HG03575 (cell line): ENCODE data around the gene CFLAR.

Experiments used
- ATAC-seq: cut with Tn5 transposase; IDR thresholded peaks from one replicate; pipeline ENCODE4 v1.9.1; 2021; ENCODE audit not compliant: unreplicated experiment, insufficient number of reproducible peaks, low FRiP score; ENCODE audit errors: extremely low read depth

Gene CFLAR

DNA sequence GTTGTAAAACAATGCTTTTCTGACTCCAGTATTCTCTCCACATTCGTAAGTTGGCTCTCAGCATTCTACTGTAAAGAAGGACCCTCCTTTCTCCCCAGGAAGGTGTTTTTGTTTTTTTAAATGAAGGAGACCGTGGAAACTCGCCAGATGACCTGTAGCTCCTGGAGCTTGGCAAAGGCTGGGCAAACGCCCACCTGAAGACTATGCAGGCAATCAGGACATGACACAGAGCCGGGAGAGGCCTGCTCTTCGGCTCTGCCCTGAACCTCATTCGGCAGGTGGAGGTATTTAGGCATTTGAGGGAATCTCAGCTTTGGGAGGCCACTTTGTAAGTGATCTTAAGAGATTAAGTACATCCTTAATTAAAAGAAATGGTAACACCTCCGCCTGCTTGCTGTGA is 84.4 kb downstream of the CFLAR start:
- no peak for ATAC-seq

DNA sequence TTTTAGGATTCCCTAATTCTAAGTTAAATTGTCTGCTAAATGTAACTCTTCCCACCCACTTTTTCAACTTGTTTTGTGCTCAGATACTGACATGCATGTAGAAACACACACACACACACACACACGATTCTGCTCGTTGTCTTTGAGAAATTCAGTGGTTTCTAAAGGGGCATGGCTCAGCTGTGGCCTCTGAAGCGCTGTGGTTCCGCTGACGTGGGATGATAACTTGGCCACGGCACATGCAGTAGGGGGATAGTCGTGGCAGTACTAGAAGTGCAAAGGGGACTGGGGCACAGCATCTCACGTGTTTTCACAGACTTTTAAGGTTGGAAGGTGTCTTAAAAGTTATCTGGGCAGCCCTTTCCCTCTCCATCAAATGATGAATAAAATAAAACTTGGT is 85.4 kb downstream of the CFLAR start:
- no peak for ATAC-seq

GRCh38 chr2:201203916-201204654 is 88.1 kb downstream of the CFLAR start:
- ATAC-seq, result no peak

DNA sequence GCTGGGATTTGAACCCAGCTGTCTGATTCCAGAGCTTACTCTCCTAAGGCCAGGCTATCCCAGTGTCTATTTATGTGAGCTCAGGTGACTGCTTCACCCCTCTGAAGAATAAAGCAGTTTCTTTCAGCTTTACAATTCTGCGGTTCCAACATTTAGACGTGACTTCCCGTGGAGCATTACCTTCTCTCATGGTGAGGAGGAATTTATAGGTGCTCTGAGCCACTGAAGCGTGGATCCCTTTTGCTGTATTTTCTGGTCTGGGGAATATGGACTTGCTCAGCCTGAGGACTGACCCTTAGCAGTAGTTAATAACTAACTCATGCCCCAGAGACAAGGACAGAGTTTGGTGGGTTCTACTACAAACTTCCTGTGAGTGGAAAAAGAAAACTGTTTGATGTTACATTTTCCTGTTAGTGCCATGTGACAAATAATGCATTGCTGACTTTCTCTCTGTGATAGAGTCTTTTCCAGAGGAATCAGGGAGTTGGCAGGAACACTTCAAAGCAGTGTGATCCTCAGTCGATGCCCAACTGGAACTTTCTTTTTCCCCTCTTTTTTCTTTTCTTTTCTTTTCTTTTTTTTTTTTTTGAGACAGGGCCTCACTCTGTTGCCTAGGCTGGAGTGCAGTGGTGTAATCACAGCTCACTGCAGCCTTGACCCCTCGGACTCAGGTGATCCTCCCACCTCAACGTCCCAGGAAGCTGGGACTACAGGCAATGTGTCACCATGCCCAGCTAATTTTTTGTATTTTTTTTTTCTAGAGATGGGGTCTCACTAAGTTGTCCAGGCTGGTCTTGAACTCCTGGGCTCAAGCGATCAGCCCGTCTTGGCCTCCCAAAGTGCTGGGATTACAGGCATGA is 88.9 kb downstream of the CFLAR start:
- no peak for ATAC-seq

- ATAC-seq, result no peak
These were observed 89.5 kb downstream of the CFLAR start for GRCh38 chr2:201205515-201205849.

GRCh38 chr2:201208563-201209252 is 92.7 kb downstream of the CFLAR start:
- ATAC-seq, result peak; percentile 63

- no peak for ATAC-seq
These were observed 100.0 kb downstream of the CFLAR start for GRCh38 chr2:201215963-201216362.

GRCh38 chr2:201216918-201217317 is 101.0 kb downstream of the CFLAR start:
- no peak for ATAC-seq

DNA sequence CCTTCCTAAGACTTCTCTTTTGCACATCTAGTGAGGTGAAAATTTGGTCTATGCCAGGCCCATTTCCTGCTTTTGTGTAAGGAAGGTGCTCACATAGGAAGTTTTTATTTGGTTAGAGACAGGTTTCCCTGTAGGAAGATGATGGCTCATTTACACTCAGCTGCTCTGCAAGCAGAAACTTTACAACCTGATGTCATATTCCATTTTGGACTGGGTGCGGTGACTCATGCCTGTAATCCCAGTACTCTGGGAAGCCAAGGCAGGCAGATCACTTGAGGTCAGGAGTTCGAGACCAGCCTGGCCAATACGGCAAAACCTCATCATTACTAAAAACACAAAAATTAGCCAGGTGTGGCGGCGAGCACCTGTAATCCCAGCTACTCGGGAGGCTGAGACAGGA is 102.8 kb downstream of the CFLAR start:
- ATAC-seq, result no peak

DNA sequence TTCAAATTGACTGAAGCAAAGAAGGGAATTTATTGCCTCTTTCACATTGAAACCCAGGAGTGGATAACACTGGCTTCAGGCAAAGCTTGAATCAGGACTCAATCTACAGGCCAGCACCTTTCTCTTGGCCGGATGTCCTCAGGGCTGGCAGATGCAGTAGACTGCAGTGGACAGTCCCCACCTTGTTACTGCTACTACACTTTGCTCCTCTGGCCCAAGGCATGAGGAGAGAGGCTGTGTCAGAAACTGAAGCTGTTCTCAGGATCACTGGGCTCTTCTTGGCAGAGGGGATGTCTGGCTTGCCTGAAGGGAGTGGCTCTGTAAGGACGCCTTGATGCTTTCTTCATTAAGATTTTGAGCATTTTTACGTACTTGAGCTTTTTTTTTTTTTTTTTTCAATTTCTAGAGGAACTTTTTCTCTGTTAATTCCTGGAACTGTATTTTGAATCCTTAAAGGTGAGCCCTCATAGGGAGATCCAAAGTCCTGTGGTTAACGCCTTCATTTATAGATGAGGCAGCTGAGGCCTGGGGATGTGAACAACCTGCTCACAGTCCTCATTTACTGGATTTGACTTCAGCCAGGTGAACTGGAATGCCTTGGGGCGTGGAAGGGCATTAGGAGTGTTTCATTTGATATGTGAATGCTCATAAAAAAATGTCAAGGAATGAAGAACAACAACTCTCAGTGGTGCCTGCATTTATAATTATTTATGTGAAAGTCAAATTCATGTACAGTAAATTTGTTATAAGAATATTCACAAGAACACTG is 103.5 kb downstream of the CFLAR start:
- ATAC-seq, result no peak

DNA sequence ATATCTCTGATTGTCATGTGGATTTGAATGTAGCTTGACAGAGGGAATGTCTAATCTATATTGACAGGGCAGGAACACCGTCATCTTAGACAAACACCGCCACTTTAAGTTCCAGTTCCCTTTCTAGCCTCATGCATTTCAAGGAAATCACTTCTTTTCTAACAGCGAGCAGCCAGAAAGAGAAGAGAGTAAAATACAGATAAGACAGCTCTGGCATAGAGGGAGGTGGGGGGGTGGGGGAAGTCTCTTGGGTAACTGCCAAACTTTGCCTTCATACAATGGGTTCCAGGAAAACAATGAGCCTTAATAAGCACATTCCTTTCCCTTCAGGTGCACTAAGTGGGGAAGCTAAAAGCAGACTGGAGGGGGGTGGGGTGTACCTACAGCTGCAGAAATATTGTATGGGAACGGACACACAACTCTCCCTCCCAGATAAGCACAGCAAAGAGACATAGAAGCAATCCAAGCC is 104.2 kb downstream of the CFLAR start:
- no peak for ATAC-seq

DNA sequence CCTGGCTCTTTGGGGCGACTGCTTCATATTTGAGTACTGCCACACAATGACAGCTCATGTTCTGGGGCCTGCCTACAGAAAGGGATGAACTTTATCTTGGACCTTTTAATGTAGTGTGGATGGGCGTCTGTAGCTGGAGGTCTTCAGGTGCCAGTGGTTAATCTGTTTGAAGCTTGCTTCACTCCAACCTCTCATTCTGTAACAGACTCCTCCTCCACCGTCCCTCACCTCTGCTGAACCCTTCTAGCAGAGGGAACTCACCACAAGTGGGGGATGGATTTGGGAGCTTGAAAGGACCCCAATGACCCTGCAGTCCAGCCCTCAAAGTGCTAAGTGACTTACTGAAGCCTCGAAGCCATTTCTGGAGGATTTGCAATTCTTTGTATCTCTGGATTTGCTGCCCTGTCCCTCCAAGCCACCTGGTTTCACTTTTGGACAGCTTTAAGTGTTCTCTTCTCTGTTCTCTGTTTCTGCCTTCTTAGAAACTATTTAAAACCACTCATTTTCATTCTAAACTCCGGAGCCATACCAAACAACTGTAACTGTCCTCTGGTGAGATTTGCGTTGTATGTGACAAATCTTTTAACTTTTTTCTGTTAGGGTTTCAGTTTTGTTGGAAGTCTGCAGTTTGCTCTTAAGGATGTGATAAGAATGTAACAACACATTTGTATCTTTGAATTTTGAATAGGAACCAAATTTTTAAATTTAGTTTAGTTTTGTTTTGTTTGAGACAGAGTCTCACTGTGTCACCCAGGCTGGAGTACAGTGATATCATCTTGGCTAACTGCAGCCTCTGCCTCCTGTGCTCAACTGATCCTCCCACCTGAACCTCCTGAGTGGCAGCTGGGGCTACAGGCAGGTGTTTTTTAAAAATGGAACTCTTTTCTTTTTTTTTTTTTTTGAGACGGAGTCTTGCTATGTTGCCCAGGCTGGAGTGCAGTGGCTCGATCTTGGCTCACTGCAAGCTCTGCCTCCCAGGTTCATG is 107.4 kb downstream of the CFLAR start:
- no peak for ATAC-seq
